GM12875 (cell line): ENCODE results near the gene HELZ2.

ENCODE experiments used
- H3K4me3 ChIP-seq: one replicate; pipeline ENCODE4 v1.5.1; 2011; ENCODE audit warnings: low read depth, low read length, control low read depth
- TF ChIP-seq, protein P1 (sequence below): IDR thresholded peaks from 2 replicates; pipeline ENCODE4 v1.5.1; 2011; ENCODE audit warnings: low read depth, mild to moderate bottlenecking, control low read depth, inconsistent platforms, low read length, moderate library complexity, borderline replicate concordance; ENCODE audit not compliant: insufficient read depth

The HELZ2 gene

DNA sequence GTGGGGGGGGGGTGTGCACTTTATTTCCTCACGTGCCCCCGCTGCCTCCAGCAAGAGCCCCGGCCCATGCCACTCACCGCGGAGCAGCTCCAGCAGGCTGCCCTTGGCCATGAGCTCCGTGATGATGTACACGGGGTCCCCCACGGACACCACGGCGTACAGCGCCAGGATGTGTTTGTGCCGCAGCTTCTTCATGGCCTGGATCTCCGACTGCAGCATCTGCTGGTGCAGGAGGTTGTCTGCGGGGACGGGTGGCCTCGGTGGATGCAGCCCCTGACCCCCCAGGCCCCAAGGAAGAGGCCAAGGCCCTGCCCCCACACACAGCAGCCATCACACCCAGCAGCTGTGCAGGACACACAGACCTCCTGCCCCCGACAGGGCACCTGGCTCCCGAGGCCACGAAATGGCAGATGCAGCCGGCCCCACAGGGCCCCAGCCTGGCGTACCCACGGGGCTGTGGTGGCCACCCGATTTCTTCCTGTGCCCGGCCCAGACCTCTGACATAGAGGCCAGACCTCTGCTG, 41.5 kb downstream of the HELZ2 start:
- TF ChIP-seq, protein P1, sequence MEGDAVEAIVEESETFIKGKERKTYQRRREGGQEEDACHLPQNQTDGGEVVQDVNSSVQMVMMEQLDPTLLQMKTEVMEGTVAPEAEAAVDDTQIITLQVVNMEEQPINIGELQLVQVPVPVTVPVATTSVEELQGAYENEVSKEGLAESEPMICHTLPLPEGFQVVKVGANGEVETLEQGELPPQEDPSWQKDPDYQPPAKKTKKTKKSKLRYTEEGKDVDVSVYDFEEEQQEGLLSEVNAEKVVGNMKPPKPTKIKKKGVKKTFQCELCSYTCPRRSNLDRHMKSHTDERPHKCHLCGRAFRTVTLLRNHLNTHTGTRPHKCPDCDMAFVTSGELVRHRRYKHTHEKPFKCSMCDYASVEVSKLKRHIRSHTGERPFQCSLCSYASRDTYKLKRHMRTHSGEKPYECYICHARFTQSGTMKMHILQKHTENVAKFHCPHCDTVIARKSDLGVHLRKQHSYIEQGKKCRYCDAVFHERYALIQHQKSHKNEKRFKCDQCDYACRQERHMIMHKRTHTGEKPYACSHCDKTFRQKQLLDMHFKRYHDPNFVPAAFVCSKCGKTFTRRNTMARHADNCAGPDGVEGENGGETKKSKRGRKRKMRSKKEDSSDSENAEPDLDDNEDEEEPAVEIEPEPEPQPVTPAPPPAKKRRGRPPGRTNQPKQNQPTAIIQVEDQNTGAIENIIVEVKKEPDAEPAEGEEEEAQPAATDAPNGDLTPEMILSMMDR = no peak

DNA sequence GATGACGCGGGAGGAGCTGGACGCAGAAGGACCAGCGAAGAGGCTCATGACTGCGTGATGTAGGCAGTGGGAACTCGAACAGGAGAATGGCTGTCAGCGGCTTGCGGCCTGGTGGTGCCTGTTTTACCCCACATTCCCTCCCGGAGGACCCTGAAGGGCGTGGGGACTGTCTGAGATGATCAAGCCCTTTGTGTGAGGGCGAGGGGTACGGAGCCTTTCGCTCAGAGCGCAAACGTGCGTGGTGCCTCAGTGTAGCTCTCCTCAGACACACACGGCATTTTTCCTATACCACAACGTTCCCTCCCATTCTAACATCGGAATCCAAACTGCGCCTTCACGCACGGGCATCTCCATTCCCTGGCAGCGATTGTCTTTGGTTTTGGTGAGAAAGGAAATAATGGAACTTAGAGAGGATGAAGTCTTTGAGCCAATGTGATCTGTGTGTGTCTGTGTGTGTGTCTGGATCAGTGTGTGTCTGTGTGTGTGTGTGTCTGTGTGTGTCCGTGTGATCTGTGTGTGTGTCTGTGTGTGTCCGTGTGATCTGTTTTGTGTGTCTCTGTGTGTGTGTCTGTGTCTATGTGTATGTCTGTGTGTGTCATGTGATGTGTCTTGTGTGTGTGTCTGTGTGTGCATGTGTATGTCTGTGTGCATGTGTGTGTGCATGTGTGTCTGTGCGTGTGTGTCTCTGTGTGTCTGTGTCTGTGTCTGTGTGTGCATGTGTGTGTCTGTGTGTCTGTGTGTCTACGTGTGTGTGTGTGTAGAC, 42.2 kb downstream of the HELZ2 start:
- TF ChIP-seq, protein P1 = no peak
- H3K4me3 ChIP-seq = no peak overlapping the region

More for the DNA sequence above, 41.5 kb downstream of the HELZ2 start:
- H3K4me3 ChIP-seq = no peak overlapping the region

DNA sequence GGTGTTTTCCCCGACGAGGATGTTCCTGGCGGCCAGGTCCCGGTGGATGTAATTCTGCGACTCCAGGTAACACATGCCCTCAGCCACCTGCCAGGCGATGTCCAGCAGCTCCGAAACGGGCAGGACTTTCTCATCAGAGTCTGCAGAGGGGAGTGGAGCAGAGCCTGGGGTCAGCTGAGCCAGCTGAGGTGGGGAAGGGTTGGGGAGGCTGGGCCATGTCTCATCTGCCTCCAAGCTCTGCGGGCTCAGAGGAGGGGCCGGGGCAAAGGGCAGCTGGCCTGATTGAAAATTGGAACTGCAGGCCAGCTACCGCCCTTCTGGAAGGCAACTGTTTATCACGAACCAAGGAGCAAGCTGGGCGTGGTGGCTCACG, 43.3 kb downstream of the HELZ2 start:
- no peak overlapping the region for H3K4me3 ChIP-seq
- TF ChIP-seq, protein P1 = no peak

DNA sequence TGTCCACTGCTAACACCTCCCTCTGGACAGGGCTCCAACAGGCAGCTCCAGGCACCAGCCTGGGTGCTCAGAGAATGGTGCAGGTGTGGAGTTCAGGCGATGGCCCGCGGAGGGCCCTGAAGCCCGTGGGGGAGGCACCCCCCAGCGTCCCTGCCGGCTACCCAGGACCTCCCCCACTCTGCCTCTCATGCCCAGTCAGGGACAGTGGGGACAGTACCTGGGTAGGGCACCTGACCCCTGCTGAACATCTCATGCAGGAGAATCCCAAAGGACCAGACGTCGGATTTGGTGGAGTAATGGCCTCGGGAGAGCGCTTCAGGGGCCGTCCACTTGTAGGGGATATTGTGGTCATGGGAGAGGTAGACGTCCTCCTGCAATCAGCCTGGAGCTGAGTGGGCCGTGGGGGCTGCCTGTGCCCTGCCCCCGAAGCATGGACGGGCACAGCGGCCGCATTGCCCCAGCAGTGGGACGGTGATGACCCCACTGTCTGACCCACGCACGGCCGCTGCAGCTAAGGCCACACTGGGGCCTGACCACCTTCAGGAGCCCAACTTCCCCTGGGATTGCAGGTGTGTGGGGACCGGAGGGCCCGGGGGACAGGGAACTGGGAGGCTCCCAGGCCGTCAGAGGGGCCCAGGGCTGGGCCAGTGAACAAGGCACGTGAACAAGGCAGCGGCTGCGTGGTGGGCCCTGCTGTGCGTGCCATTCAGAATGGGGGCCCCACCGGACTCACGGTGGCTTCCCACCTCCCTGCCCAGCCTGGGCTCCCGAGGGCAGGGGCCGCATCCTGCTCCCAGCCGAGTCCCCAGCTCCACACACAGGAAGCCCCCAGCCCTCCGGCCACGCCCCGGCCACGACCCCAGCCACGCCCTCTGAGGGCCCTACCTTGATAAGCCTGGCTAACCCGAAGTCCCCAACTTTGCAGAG, 43.9 kb downstream of the HELZ2 start:
- H3K4me3 ChIP-seq = no peak overlapping the region
- TF ChIP-seq, protein P1 = no peak

DNA sequence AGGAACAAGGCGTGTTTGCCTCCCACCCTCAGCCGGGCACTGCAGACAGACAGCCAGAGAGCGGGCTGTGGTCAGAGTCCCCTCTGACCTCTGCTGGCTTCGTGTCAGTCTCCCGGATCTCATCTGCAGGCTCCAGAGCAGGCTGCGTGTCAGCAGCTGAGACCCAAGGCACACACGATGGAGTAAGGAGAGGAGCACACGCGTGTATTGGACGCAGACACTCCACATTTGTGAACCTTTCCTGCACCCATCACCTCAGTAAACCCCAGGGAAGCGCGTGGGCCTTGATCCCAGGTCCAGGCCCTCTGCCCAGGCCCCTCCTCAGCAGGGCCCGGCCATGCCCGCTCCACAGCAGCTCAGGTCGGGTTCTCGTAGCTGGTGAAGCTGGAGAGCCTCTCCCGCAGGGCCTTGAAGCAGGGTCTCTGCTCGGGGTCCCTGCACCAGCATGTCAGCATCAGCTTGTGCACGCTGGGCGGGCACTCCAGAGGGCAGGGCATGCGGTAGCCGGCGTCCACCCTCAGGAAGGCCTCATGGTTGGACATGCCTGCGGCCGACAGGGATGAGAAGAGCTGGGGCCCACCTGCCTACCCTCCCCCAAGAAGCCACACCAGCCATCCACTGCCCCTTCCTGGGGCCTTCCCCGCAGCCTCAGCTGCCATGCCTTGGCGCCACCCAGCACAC, 44.7 kb downstream of the HELZ2 start:
- no peak overlapping the region for H3K4me3 ChIP-seq
- TF ChIP-seq, protein P1 = no peak

DNA sequence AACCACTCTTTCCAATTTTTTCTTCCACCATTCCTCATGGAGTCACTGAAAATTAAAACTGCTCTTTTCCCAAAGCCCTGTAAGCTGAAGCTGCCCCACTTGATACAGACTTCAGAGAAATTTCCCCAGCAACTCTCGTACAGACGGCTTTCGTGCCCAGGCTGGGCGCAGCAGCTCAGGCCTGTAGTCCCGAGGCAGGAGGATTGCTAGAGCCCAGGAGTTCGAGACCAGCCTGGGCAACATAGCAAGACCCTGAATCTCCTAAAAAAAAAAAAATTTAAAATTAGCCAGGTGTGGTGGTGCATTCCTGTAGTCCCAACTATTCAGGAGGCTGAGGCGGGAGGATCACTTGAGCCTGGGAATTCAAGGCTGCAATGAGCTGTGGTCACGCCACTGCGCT, 46.9 kb downstream of the HELZ2 start:
- H3K4me3 ChIP-seq = no peak overlapping the region
- TF ChIP-seq, protein P1 = no peak
